Stimulated activated CD4-positive, alpha-beta T cell treated with anti-CD3 and anti-CD28 coated beads, Interleukin-4, amount 100 ng/mL, for 4 hours (primary cell): Measurements from ENCODE around the gene PPFIBP2.
"Not testable (repeated sequence)": the region's sequence is repeated elsewhere in the genome, so short reads cannot be mapped to it uniquely, and the experiment has no call there.

Experiments used
- DNase-seq, 2 experiments: peaks; one replicate each; pipeline ENCODE4 v3.0.0-alpha.2; 2020

The PPFIBP2 gene

DNA sequence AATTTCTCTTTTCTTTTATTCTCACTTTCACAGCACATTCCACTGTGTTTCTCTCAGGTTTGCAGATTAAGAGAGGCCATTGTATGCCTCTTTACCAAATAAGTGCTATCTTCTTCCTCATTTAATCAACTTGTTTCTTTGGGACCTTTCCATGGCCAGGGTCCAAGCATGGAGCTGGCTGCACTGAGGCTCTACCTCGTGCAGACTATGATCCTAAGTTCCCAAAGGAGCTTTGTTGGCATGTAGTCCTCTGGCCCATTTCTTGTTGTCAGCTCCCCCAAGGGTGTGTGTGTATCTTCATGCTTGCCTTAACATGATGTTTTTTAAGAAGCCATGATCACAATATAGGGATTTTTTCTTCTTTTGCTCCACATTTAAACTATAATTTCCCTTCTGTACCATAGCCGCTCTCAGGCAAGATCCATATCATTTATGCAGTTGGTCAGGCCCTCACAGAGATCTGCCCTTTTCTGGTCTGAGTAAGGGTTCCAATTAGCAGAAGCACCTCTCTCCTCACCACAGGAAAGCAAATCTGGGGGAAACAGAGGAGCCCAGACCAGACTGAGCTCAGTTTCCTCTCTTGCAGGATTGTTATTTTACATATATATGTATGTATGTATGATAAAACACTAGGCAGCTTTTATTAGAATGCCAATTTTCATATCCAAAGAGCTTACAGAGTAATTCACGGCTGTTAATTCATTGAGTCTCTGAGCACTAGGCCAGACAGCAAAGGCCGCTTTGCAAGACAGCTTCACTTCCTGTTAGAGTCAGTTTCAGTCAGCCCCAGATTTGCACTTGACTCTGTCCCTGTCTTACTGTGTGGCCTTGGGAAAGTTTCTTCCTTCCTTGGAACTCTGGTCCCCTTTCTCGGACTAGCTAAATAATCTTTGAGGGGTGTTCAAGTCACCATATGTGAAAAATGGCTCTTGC lies 125.2 kb downstream of the PPFIBP2 start:
- no peak for DNase-seq

DNA sequence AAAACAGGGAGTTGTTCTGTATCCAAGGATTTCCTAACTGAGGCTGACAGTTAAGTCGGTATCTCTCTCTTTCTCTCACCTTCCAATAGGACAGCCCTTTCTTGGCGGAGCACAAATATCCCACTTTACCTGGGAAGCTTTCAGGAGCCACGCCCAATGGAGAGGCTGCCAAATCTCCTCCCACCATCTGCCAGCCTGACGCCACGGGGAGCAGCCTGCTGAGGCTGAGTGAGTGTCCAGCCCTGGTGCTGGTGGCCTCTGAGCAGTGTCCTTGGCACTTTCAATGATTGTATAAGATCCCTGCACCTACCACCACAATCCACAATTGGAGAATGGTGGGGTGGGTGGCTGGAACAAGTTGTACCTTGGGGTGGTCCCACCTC lies 125.8 kb downstream of the PPFIBP2 start:
- DNase-seq = no peak

DNA sequence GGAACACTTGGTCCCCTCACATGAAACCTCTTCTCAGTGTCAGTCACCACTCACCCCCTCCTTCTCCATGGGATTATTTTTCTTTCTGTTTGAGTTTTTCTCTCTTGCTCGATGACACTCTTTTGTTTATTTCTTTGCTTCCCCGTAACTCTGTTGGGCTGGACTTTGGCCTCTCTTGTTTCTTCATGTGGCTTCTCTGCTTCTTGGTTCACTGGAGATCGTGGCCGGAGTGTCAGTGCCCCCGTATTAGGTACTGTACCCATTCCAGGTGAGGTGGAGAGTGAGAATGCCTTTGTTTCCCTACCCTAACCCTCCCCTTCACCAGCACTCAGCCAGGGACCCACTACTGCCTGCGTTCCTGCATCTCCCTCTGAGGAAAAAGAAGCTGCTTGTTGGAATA lies 127.0 kb downstream of the PPFIBP2 start:
- DNase-seq = no peak

DNA sequence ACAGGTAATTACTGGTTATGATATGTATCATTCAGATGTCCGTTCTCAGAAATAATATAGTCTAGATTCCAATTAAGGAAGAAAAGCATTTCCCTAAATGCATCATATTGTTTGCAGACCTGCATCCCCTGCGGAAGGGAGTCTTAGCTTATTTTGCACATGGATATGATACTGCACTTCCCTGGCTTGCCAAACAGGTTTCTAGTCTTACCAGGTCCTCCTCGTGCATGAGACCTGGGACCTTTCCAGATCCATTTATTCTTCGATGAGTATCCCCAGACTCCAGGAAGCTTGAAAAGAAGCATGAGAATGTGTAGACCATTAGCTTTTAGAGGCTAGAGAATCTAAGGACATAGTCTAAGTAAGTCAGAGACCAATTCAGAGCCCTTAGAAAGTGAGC lies 128.9 kb downstream of the PPFIBP2 start:
- no peak for DNase-seq

DNA sequence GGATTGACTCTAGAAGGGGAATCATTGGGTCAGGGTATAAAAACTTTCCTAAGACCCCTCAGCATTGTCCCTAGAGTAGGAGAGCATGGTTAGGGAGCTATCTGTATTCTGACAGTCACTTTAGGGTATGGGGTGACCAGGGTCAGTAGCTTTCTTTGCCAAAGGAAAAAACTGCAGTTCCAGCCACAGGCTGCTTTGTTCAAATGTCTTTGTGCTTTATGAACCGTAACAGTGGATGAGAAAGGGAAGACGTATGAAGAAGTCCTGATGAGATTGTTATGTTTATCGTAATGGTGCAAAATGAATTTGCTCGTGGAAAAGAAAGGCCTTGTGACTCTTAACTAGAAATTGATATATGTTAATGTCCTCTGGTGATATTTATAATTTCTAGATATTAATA lies 129.5 kb downstream of the PPFIBP2 start:
- no peak for DNase-seq

DNA sequence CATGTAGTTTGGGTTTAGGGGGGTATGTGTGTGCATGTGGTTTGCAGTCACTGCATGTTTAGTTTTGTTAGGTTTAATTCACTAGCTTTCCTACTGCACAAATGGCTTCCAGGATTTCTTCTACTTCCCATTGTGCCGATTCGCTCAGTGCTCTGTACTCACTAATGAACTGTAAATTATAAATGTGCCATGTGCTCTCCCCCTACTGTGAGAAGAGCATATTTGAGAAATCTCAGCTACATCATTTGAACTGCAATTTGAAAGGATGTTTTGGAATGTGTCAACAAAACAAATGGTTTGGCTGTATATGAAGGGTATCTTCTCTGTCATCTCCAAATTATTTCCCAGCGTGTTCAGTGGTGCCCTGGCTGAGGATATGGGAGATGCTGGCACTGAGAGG lies 131.4 kb downstream of the PPFIBP2 start:
- DNase-seq = no peak

DNA sequence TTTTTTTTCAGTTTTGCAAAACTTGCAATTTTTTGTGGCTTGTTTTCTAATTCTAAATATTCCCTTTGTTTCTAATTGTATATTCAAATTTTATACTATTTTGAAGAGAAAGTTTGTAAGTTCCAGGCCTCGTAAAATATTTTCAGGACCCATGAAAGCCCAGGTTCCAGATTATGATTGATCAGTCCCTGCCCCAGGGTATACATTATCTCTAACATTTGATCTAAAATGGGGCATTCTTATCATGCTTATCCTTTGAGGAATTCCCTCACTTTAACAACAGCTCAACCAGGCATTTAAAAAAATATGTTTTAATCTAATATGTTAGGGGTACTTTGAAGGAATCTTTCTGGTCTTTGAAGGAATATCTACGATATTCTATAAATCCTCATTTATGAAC lies 133.1 kb downstream of the PPFIBP2 start:
- no peak for DNase-seq

DNA sequence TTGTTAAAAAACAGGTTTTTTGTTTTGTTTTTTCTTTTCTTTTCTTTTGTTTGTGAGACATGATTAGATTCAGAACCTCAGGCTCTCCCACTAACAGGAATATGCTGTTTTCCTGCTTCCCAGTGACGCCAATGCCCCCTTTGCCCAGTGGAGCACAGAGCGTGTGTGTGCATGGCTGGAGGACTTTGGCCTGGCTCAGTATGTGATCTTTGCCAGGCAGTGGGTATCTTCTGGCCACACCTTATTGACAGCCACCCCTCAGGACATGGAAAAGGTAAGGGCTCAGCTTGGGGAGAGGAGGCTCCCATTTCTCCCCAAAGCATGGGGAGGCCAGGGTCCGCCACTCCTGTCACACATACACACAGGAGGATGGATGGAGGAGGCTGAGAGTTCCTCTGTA lies 134.5 kb downstream of the PPFIBP2 start:
- DNase-seq = no peak

DNA sequence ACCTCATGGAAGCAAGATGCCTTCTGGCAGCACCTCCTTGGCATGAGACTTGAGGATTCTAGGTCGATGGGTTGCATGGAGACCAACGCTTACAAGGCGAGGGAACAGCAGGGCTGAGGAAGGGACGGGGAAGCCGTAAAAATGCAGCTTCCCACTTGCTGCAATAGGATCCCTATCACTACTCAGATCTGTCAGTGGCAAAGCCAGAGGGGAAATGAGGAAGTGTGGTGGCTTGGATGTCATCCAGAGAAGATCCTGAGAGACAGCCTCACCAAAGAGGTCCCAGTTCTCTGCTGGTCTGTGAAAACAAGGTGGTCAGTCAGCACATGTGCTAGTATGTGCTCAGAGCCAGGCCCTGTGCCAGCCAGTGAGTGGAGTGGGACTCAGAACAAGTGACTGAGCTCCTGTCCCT lies 137.3 kb downstream of the PPFIBP2 start:
- no peak for DNase-seq

DNA sequence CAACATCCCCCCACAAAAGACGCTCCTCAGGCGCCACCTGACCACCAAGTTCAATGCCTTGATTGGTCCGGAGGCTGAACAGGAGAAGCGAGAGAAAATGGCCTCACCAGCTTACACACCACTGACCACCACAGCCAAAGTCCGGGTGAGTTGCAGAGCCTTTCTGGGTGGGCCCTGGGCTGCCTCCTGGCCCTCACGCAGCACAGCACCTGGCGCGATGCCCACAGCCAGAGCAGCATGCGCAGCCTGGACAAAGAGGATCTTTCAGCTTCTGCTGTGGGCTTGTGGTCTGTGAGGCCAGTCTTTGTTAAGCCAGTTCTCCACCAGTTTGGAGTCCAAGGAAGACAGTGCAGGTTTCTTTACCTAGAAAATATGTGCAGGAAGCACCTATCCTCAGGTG lies 137.9 kb downstream of the PPFIBP2 start:
- no peak for DNase-seq

DNA sequence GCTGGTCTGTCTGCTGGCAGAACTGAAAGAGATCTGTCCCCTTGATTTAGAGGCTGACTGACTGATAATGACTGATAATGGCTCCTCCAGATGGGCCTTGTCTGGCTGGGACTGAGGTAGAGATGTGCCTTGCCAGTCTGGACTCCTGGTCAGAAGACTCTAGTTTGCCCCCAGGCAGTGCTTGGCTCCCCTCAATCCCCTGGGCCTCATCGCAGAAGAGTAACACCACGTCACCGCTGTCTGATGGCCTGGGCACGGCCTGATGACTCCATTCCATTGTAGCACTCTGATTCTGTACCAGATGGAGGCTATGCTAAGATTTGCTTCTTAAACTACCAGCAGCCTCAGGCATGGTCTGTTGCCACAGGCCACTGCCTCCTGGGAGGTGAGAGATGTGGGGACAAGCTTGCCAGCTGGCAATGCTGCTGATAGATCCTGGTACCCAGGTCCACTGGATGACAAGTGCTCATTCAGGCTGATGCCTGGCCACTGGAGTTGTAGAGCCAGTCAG lies 140.5 kb downstream of the PPFIBP2 start:
- no peak for DNase-seq

DNA sequence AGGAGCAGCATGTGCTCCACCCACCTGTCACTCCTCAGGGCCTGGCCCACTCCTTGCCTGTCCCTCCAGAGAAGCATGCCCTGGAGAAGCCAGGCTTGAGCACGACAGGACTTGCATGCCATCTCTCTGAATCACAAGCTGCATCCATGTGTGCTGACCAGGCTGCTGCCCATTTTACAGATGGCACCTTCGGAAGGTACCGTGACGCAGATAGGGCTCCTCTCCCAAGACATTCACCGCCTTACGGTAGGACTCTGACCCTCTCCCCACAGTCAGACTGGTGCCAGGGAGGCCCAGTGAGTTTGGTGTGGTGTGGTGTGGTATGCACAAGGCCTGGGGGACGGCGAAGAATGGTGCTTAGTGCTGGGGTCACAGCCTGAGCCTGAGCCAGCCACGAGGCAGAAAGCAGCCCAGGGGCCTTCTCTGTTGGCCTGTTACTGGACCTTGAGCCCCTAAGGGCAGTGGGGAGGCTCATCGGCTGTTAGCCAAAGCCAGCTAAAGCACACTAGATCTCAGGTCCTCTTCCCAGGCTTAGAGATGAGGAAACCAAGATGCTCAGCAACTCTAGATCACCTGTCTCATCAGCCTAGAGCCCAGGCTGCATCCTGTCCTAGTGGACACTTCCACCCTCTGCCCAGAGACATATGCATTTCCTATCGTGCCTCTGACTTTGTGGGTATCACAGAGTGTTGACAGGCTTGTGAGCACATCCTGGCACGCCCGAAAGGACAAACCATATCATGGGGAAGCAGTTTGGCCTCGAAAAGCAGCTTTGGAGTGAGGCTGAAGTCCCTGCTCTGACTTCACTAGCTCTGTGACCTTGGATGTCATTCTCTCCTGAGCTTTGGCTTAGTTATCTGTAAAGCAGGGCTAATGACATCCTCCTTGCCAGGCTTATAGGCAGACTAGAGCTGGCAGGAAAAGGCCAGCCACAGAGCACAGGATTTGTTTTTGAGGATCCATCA lies 141.7 kb downstream of the PPFIBP2 start:
- DNase-seq = no peak

DNA sequence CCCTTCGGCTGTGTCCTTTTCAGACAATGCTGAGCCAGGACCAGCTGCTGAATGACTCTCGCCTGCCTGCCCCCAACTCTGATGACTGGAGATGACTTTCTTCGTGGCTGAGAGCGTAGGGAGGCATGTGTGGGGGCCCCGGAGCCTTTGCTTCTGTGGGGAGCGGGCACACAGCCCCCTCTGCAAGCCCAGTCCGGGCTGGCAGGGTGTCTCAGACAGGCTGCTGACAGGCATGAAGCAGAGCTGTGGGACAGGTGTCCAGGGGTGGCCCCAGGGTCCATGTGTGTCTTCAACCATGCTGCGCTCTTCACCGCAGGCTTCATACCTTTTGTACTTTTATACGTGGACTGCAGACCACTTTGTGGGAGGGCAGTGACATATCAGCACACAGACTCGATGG lies 142.9 kb downstream of the PPFIBP2 start:
- no peak for DNase-seq

DNA sequence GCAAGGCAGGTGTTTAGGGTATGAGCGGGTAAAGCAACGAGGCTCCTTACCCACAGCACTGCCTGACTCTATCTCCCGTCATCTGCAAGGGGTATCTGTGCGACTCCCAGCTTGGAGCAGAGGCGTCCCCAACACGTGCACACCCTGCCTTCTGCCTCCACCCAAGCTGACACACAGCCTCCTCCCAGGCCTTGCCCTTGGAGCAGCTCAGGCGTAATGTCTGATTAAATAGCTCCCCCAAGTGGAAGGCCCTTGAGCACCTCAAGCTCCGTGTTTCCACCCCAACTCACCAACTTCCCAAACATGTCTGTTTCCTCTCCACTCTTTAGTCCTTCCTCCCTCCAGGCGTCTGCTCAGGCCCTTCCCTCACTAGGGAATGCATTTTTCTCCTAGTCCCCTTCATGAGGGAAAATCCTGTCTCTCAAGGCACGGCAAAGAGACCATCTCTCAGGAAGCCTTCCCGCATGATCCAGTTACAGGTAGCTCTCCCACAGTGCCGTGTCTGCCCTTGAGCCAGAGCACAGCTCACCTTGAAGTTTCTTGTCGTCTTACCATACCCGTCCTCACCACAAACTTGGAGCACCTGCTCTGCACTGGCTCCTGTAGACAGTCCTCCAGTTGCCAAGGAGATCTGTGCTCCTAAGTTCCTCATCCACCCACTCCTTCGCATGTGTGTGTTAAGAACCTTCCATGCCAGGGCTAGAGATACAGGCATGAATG lies 143.7 kb downstream of the PPFIBP2 start:
- no peak for DNase-seq

DNA sequence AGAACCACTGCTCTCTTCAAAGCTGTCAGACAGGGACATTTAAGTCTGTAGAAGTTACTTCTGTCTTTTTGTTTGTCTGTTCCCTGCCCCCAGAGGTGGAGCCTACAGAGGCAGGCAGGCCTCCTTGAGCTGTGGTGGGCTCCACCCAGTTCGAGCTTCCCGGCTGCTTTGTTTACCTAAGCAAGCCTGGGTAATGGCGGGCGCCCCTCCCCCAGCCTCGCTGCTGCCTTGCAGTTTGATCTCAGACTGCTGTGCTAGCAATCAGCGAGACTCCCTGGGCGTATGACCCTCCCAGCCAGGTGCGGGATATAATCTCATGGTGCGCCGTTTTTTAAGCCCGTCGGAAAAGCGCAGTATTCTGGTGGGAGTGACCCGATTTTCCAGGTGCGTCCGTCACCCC lies 149.7 kb downstream of the PPFIBP2 start:
- DNase-seq = not testable (repeated sequence)

DNA sequence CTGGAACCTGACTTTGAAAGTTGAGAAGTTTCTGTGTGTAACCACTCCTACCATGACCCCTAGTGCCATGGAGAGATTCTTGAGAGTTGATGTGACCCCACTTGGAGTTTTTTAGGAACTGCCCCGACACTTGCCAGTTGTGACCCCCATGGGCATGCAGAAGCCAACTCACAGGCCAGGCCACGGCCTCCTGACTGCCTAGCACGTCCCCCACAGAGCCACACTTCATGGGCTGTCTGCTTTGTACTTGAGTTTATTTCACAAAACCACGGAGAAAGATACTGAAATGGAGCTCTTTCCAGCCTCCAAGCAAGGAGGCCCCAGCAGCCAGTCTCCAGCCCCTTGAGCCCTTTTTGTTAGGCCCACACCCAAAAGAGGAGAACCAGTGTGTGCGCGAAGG lies 151.1 kb downstream of the PPFIBP2 start:
- no peak for DNase-seq

DNA sequence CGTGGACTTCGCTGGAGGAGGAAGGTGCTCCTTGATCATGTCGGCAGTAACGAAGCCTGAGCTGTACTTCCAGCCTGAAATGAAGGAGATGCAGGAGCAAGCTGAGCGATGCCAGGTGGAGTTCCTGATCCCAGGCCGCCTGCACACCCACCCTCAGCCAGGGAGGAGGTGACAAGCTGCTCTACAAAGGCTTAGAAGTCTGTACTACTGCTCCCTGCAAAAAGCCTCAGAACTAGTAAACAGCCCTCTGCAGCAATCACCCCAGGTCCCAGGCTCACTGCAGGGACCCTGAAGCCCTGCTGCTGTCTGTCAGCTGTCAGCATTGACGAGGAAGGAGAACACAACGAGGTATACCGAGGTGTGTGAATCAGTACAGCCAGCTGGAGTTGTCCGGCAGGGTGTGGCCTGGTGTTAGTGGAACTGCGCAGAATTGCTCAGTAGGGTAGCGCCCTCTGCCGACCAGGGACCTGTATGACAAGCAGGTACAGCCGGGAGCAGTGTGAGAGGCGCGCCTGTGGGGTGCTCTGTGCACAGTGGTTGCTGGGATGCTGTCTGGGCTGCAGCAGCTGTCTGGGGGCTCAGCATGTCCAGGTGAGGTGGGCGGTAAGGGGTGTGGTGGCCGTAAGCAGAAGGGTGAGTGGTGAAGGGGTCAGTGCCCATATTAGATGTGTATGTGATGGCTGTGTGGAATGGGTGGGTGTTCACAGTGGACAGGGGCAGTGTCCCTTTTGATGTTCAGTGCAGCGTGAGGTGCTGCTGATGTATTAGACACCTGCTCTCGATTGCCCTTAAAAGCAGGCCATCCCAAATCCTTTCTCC lies 151.9 kb downstream of the PPFIBP2 start:
- peak; percentile 55 to 69 for DNase-seq

DNA sequence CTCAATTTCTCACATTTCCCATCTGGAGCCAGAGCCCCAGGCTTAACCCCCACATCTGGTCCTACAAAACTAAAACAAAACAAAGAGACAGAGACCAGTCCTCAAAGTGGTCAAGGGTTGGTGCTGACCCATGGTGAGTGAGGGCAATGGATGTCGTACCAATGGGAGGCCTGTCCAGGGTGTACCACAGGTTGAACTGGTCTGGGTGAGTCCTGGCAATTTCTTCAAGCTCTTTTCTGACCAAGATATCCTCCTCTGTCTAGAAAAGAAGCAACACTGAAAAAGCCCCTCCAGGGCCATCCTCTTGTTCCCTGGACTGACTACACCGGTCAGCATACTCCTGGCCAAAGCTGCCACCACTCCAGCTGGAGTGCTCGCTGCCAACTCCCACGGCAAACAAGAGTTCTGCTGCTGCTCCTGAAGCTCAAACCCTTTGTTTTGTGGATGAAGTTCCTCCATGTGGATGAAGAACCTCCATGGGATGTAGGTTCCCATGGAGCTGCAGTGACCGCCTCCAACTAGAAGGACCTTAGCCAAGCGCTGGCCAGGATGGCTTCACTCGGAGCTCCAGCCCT lies 152.6 kb downstream of the PPFIBP2 start:
- DNase-seq = no peak

DNA sequence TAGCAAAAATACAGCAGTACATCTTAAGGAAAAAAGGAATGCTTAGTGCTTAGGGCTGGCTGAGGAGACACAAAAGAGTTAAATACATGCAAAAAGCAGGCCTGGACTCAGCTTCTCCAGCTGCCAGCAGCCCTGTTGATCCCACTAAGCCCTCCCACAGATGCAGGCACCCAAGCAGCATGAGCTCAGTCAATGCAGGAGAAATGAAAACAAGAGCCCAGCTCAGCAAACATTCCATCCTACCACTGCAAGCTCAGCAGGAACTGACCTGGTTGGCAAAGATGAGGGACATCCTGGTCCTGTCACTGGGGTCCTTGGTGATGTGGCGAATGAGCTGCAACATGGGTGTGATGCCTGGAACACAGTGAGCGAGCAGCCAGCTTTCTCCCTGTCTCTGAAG lies 153.7 kb downstream of the PPFIBP2 start:
- DNase-seq = no peak

DNA sequence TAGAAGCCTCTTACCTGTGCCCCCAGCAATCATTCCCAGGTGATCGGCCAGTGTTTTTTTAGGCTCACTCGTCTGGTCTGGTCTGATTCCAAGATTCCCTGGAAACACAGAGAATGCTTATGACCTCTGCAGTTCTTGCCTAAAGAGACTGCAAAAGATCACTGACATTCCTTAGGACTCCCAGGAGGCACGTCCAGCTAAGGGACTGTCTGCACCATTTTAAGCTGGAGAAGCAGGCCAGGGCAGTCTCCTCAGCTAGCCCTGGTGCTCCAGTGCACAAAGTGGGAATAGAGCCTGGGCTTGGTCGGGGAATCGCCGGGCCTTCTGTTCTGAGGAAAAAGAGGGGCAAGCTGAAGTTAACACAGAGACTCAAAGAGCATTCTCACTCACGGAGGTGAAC lies 154.7 kb downstream of the PPFIBP2 start:
- no peak for DNase-seq

DNA sequence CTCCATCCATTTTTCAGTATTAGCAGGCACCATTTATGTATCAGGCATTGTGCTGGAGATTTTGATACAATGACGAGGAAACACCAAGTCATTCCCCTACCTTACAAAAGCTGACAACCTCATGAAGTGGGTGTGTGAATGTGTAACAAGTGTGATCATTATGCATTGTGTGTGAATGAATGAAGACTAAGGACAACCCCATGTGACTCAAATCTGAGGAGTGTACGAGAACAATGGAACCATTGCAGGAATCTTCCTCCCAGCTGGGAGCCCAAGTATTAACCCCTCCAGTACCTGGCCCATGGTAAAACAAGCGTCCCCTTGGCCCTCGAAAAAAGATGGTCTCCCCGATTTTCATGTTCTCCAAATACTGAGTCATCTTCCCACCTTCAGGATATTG lies 155.1 kb downstream of the PPFIBP2 start:
- no peak for DNase-seq

DNA sequence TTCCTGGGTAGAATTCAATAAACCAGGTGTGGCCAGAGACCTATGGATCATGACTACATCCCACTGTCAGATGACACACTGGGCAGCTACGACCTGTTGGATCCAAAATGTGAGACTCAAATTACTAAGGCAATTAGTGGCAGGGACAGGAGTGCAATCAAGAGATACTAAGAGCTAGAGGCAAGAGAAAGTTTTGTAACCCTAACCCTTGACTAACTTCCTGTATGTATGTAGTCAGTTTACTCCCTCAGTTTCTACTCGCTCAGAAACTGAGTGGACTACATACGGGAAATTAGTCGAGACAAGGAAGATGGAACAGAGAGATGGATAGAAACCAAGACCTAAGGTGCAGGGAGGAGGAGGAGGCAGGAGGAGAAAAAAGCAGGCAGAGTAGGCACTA lies 156.8 kb downstream of the PPFIBP2 start:
- no peak for DNase-seq
